Neural progenitor cell (in vitro differentiated cells): ENCODE results near the gene IL18R1.

Source experiments
- CTCF ChIP-seq: fragments of 200-600 bp; sonication (generic); IDR thresholded peaks from 2 replicates; pipeline ENCODE4 v1.5.1; 2017; ENCODE audit warnings: antibody characterized with exemption, mild to moderate bottlenecking
- EZH2 ChIP-seq: fragments of 200-600 bp; sonication (generic); IDR thresholded peaks from 2 replicates; pipeline ENCODE4 v1.6.1; 2017; ENCODE audit warnings: antibody characterized with exemption, mild to moderate bottlenecking, moderate library complexity

GRCh38 chr2:102356741-102357140 lies 1.1 kb downstream of the IL18R1 start:
- TF ChIP-seq EZH2 (no peak), CTCF (no peak)
